Measurements from ENCODE around the gene S100A8. TPM values are rescaled to one million over a fixed set of nuclear protein-coding genes. Genes with fewer than 3 reads are reported as not detected.

S100A8 gene
- total and polyA plus RNA-seq, 4 donors = 38.4 to 99.3 (median 41.9) TPM

DNA sequence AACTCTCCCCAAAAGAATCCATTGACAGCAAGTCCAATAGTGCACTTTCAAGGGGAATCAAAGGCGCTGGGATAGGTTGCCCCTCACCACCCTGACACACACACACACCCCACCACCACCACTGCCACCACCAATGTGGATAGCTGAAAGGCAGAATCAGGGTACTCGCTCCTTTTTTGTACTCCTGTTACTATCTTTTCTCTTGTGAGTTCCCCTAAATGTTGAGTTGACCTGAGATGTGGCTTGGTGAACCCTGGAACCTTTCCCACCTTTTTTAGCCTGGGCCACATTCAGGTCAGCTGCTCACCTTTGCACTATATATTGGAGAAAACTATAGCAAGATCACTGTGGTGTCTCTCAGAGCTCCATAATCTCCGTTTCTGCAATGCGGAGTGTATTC lies 3.9 kb downstream of the S100A8 start:
- 83% methylated on average over 4 of the region's 4 CpGs for WGBS
- TF ChIP-seq HNF4A (conservative IDR thresholded peaks at IDR 0.05) = no peak
- TF ChIP-seq, protein P1, sequence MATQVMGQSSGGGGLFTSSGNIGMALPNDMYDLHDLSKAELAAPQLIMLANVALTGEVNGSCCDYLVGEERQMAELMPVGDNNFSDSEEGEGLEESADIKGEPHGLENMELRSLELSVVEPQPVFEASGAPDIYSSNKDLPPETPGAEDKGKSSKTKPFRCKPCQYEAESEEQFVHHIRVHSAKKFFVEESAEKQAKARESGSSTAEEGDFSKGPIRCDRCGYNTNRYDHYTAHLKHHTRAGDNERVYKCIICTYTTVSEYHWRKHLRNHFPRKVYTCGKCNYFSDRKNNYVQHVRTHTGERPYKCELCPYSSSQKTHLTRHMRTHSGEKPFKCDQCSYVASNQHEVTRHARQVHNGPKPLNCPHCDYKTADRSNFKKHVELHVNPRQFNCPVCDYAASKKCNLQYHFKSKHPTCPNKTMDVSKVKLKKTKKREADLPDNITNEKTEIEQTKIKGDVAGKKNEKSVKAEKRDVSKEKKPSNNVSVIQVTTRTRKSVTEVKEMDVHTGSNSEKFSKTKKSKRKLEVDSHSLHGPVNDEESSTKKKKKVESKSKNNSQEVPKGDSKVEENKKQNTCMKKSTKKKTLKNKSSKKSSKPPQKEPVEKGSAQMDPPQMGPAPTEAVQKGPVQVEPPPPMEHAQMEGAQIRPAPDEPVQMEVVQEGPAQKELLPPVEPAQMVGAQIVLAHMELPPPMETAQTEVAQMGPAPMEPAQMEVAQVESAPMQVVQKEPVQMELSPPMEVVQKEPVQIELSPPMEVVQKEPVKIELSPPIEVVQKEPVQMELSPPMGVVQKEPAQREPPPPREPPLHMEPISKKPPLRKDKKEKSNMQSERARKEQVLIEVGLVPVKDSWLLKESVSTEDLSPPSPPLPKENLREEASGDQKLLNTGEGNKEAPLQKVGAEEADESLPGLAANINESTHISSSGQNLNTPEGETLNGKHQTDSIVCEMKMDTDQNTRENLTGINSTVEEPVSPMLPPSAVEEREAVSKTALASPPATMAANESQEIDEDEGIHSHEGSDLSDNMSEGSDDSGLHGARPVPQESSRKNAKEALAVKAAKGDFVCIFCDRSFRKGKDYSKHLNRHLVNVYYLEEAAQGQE (IDR thresholded peaks at IDR 0.05) = no peak
- TF ChIP-seq FOXA2 (IDR thresholded peaks at IDR 0.05) = no peak
- TF ChIP-seq YY1 (IDR thresholded peaks at IDR 0.05) = no peak
- TF ChIP-seq HNF4G (IDR thresholded peaks at IDR 0.05) = no peak
- no peak for TF ChIP-seq JUND (IDR thresholded peaks at IDR 0.05)
- TF ChIP-seq TAF1 (conservative IDR thresholded peaks at IDR 0.05) = no peak
- H3K9me3 ChIP-seq (ENCODE audit: control insufficient read depth in 4 of 4, low read length in 3 of 4) = peaks cover 0 to 2% (median 0%) of the 10 kb centered on the region in 4 donors
- peak; percentile 6 for DNase-seq (ENCODE audit: low spot score)
- no peak overlapping the region for H3K4me3 ChIP-seq (ENCODE audit: low read depth in 1 of 3, low read length in 3 of 3)
- H3K27me3 ChIP-seq (ENCODE audit: control insufficient read depth in 4 of 4, insufficient read depth in 4 of 4, low read length in 3 of 4) = no peaks in the 10 kb centered on the region
- no peak overlapping the region for H3K9ac ChIP-seq (ENCODE audit: low read depth in 1 of 2, low read length in 2 of 2)
- H3K36me3 ChIP-seq (ENCODE audit: control insufficient read depth in 4 of 4, insufficient read depth in 3 of 4, low read depth in 1 of 4, low read length in 3 of 4) = no peaks in the 10 kb centered on the region
- peak overlapping the region; percentile 3 to 12 for H3K27ac ChIP-seq (ENCODE audit: low read depth in 1 of 2, low read length in 2 of 2)
- no peaks in the 10 kb centered on the region for H3K4me1 ChIP-seq (ENCODE audit: control insufficient read depth in 4 of 4, insufficient read depth in 4 of 4, low read length in 3 of 4)

GRCh38 chr1:153386500-153386901 lies 4.4 kb downstream of the S100A8 start:
- no peaks in the 10 kb centered on the region for H3K4me1 ChIP-seq (ENCODE audit: control insufficient read depth in 4 of 4, insufficient read depth in 4 of 4, low read length in 3 of 4)
- peak; percentile 22 for TF ChIP-seq YY1 (IDR thresholded peaks at IDR 0.05)
- no peak for TF ChIP-seq NR2F2 (IDR thresholded peaks at IDR 0.05)
- TF ChIP-seq, protein P2, sequence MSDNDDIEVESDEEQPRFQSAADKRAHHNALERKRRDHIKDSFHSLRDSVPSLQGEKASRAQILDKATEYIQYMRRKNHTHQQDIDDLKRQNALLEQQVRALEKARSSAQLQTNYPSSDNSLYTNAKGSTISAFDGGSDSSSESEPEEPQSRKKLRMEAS (IDR thresholded peaks at IDR 0.05) = peak; percentile 44
- peak; percentile 27 for DNase-seq (ENCODE audit: low spot score)
- peaks cover 0 to 2% (median 0%) of the 10 kb centered on the region in 4 donors for H3K9me3 ChIP-seq (ENCODE audit: control insufficient read depth in 4 of 4, low read length in 3 of 4)
- H3K9ac ChIP-seq (ENCODE audit: low read depth in 1 of 2, low read length in 2 of 2) = no peak overlapping the region
- H3K27ac ChIP-seq (ENCODE audit: low read depth in 1 of 2, low read length in 2 of 2) = no peak overlapping the region
- H3K4me3 ChIP-seq (ENCODE audit: low read depth in 1 of 3, low read length in 3 of 3) = no peak overlapping the region
- no peaks in the 10 kb centered on the region for H3K27me3 ChIP-seq (ENCODE audit: control insufficient read depth in 4 of 4, insufficient read depth in 4 of 4, low read length in 3 of 4)
- H3K36me3 ChIP-seq (ENCODE audit: control insufficient read depth in 4 of 4, insufficient read depth in 3 of 4, low read depth in 1 of 4, low read length in 3 of 4) = no peaks in the 10 kb centered on the region
- WGBS = 72% methylated on average over 5 of the region's 5 CpGs

GRCh38 chr1:153384958-153385580 lies 5.8 kb downstream of the S100A8 start:
- TF ChIP-seq RXRA (IDR thresholded peaks at IDR 0.05) = no peak
- no peak for TF ChIP-seq SP1 (IDR thresholded peaks at IDR 0.05)
- no peak for TF ChIP-seq EGR1 (IDR thresholded peaks at IDR 0.05; ENCODE audit: low read depth in 2 of 2)
- TF ChIP-seq, protein P1 (IDR thresholded peaks at IDR 0.05) = no peak
- no peak for TF ChIP-seq TAF1 (conservative IDR thresholded peaks at IDR 0.05)
- no peak for TF ChIP-seq GABPA (IDR thresholded peaks at IDR 0.05 in 1 of 2, conservative IDR thresholded peaks at IDR 0.05 in 1 of 2)
- no peak overlapping the region for H3K4me3 ChIP-seq (ENCODE audit: low read depth in 1 of 3, low read length in 3 of 3)
- no peak overlapping the region for H3K9ac ChIP-seq (ENCODE audit: low read depth in 1 of 2, low read length in 2 of 2)
- H3K27ac ChIP-seq (ENCODE audit: low read depth in 1 of 2, low read length in 2 of 2) = peak overlapping the region in 1 of 2 donors; percentile 7
- WGBS = 76% methylated on average over 4 of the region's 4 CpGs
- H3K4me1 ChIP-seq (ENCODE audit: control insufficient read depth in 4 of 4, insufficient read depth in 4 of 4, low read length in 3 of 4) = no peaks in the 10 kb centered on the region
- DNase-seq (ENCODE audit: low spot score) = no peak
- H3K27me3 ChIP-seq (ENCODE audit: control insufficient read depth in 4 of 4, insufficient read depth in 4 of 4, low read length in 3 of 4) = peaks cover 0 to 2% (median 0%) of the 10 kb centered on the region in 4 donors
- H3K9me3 ChIP-seq (ENCODE audit: control insufficient read depth in 4 of 4, low read length in 3 of 4) = peaks cover 0 to 5% (median 2%) of the 10 kb centered on the region in 4 donors
- no peaks in the 10 kb centered on the region for H3K36me3 ChIP-seq (ENCODE audit: control insufficient read depth in 4 of 4, insufficient read depth in 3 of 4, low read depth in 1 of 4, low read length in 3 of 4)

Data from liver (tissue), 9 donors.